ENCODE data around the gene NUP107. TPM values are rescaled to one million over a fixed set of nuclear protein-coding genes. Genes with fewer than 3 reads are reported as not detected.
"Not testable (repeated sequence)": the region's sequence is repeated elsewhere in the genome, so short reads cannot be mapped to it uniquely, and the experiment has no call there.

Gene NUP107
- 10 to 100 TPM in 2 of 3 donors, 1 to 10 TPM in 1; 7.6 to 19.3 (median 15.3) TPM for polyA plus RNA-seq

- 0 to 1% (median 0%) methylated on average over 44 of the region's 44 CpGs for WGBS, 3 donors
- H3K27ac ChIP-seq (ENCODE audit: low read depth, low read length) = peak within 1 kb of the TSS; percentile 57
Measured at GRCh38 chr12:68686595-68687521, at the start of gene NUP107. Gene NUP107 (plus strand): TSS chr12:68686978. CDS start chr12:68687066, 88 bp downstream.

GRCh38 chr12:68637439-68637838, 49.3 kb upstream of the NUP107 start:
- 89 to 97% (median 93%) methylated on average over 3 of the region's 3 CpGs for WGBS, 3 donors
- H3K27ac ChIP-seq (ENCODE audit: low read depth, low read length) = not testable (repeated sequence)

GRCh38 chr12:68638171-68638570, 48.6 kb upstream of the NUP107 start:
- 58 to 80% (median 61%) methylated on average over 3 of the region's 3 CpGs for WGBS, 3 donors

GRCh38 chr12:68638721-68639395, 47.9 kb upstream of the NUP107 start:
- 74 to 86% (median 82%) methylated on average over 12 of the region's 12 CpGs for WGBS, 3 donors
- no peak overlapping the region for H3K27ac ChIP-seq (ENCODE audit: low read depth, low read length)

More at GRCh38 chr12:68638171-68638570, 48.6 kb upstream of the NUP107 start:
- H3K27ac ChIP-seq (ENCODE audit: low read depth, low read length) = no peak overlapping the region

GRCh38 chr12:68639396-68639767, 47.4 kb upstream of the NUP107 start:
- H3K27ac ChIP-seq (ENCODE audit: low read depth, low read length) = no peak overlapping the region
- WGBS, 3 donors = 85 to 92% (median 87%) methylated on average over 1 of the region's 1 CpG

- no peak overlapping the region for H3K27ac ChIP-seq (ENCODE audit: low read depth, low read length)
- 23 to 58% (median 47%) methylated on average over 5 of the region's 5 CpGs for WGBS, 3 donors
Measured at GRCh38 chr12:68641138-68641537, 45.6 kb upstream of the NUP107 start.

- no peak overlapping the region for H3K27ac ChIP-seq (ENCODE audit: low read depth, low read length)
- WGBS, 3 donors = 80 to 90% (median 86%) methylated on average over 5 of the region's 5 CpGs
Measured at GRCh38 chr12:68646484-68646883, 40.3 kb upstream of the NUP107 start.

- no peak overlapping the region for H3K27ac ChIP-seq (ENCODE audit: low read depth, low read length)
- WGBS, 3 donors = 53 to 73% (median 60%) methylated on average over 1 of the region's 1 CpG
Measured at GRCh38 chr12:68647507-68647906, 39.3 kb upstream of the NUP107 start.

- WGBS, 3 donors = 68 to 83% (median 70%) methylated on average over 3 of the region's 3 CpGs
Measured at GRCh38 chr12:68648179-68648578, 38.6 kb upstream of the NUP107 start.

GRCh38 chr12:68665016-68665569, 21.7 kb upstream of the NUP107 start:
- 71 to 75% (median 72%) methylated on average over 3 of the region's 3 CpGs for WGBS, 3 donors
- no peak overlapping the region for H3K27ac ChIP-seq (ENCODE audit: low read depth, low read length)

More at GRCh38 chr12:68648179-68648578, 38.6 kb upstream of the NUP107 start:
- no peak overlapping the region for H3K27ac ChIP-seq (ENCODE audit: low read depth, low read length)

- 59 to 78% (median 63%) methylated on average over 1 of the region's 1 CpG for WGBS, 3 donors
Measured at GRCh38 chr12:68667291-68667690, 19.5 kb upstream of the NUP107 start.

GRCh38 chr12:68667896-68668295, 18.9 kb upstream of the NUP107 start:
- 30 to 42% (median 35%) methylated on average over 1 of the region's 1 CpG for WGBS, 3 donors
- H3K27ac ChIP-seq (ENCODE audit: low read depth, low read length) = no peak overlapping the region

More at GRCh38 chr12:68667291-68667690, 19.5 kb upstream of the NUP107 start:
- H3K27ac ChIP-seq (ENCODE audit: low read depth, low read length) = no peak overlapping the region

- H3K27ac ChIP-seq (ENCODE audit: low read depth, low read length) = no peak overlapping the region
- WGBS, 3 donors = 74 to 90% (median 88%) methylated on average over 4 of the region's 4 CpGs
Measured at GRCh38 chr12:68671179-68671578, 15.6 kb upstream of the NUP107 start.

GRCh38 chr12:68673788-68674187, 13.0 kb upstream of the NUP107 start:
- no peak overlapping the region for H3K27ac ChIP-seq (ENCODE audit: low read depth, low read length)
- WGBS, 3 donors = 74 to 80% (median 74%) methylated on average over 4 of the region's 4 CpGs

- H3K27ac ChIP-seq (ENCODE audit: low read depth, low read length) = no peak overlapping the region
Measured at GRCh38 chr12:68674376-68674775, 12.4 kb upstream of the NUP107 start.

- H3K27ac ChIP-seq (ENCODE audit: low read depth, low read length) = no peak overlapping the region
- 26 to 60% (median 28%) methylated on average over 5 of the region's 5 CpGs for WGBS, 3 donors
Measured at GRCh38 chr12:68675101-68675842, 11.5 kb upstream of the NUP107 start.

- WGBS, 3 donors = 93 to 95% (median 94%) methylated on average over 5 of the region's 5 CpGs
- not testable (repeated sequence) for H3K27ac ChIP-seq (ENCODE audit: low read depth, low read length)
Measured at GRCh38 chr12:68676854-68677253, 9.9 kb upstream of the NUP107 start.

- H3K27ac ChIP-seq (ENCODE audit: low read depth, low read length) = peak overlapping the region; percentile 57
- 34 to 40% (median 40%) methylated on average over 3 of the region's 3 CpGs for WGBS, 3 donors
Measured at GRCh38 chr12:68686262-68686594, 550 bp upstream of the NUP107 start.

- no peak overlapping the region for H3K27ac ChIP-seq (ENCODE audit: low read depth, low read length)
Measured at GRCh38 chr12:68695454-68695853, 8.7 kb downstream of the NUP107 start.

All from adipose tissue (tissue), 3 donors.